GM11168 (cell line): ENCODE data around the gene MPZL2.
"Not testable (repeated sequence)": the region's sequence is repeated elsewhere in the genome, so short reads cannot be mapped to it uniquely, and the experiment has no call there.

Experiments used
- in situ Hi-C: fragments of 300-500 bp; cut with MboI; formaldehyde crosslinking; loops from one replicate; pipeline ENCODE4 v1.12.0; 2022; ENCODE audit warnings: low sequenced_read_pairs; ENCODE audit not compliant: unreplicated experiment

Gene MPZL2

DNA sequence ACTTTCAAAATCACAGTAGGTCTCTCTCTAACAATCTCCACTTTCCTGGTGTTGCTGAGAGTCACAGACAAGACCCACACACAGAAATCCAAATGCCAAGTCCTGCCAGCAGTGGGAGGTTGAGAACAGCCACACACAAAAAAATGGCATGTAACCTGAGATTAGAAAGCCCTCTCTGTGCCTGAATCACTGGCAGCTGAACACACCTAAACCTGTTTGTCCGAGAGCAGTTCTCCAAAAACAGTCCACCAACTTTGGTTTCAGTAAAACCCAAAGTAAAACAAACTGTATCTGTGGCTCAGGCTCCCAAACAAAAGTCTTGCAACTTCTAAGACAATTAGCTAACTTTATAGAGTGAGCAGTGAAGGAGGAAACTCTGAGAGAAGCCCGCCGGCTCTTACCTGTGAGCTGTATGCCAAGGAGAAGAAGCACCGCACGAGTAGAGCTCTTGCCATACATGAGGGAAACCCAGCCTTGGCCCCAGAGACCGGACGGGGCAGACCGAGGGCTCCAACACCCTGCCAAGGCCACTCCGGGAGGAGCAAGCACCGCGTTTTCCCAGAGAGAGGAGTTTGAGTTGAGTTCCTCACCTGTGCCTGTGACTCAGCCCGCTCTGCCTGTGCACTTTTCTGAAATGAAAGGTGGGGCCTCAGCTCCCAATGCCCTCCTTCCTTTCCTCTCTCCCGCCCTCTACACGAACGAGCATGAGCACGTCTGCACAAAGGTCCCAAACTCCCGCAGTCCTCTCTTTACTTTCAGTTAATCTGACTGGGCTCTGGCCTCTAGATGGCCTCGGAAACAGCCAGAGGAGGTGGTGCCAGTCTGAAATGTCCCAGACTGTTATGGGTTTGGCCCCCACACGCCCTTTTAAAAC lies at the start of gene MPZL2:
MPZL2 (minus strand) TSS at position 603 of the 874 bp plus-strand sequence; CDS start at position 459, 144 bp downstream.
- in situ Hi-C loops: no loop called here

DNA sequence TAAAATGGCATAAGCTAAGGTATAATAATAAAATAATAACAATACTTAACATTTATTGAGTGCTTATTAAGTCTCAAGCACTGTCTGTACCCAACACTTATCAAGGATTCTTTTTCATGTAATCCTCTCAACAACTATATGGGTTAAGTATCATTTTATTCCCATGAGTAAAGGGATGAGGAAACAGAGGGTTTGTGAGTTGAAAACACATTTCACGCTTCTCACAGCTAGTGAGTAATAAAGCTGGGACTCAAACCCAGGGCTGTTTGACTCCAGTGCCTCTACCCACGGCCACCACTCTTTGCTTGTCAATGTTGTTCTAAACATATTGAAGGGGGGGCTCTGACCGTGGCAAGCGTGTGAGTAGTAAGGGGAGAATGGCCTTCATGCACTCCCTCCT lies 49.1 kb upstream of the MPZL2 start:
- in situ Hi-C loops: no loop called here

DNA sequence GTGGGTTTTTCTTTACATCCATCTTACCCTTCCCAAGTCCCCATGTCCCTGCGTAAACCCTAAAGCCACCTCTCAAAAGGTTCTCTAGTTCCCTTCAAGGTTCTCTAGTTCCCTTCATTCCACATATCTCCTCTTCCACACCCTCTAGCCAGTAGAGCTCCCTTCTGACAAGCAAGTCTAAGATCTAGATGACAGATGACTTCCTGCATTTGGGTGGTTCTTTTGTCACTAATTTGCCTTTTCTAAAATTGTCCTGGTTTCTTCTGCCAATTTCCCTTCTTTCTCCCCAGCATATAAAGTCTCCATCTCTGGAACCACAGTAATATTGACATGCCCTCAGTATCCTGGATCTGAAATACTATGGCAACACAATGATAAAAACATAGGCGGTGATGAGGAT lies 48.2 kb upstream of the MPZL2 start:
- in situ Hi-C loops: no loop called here

DNA sequence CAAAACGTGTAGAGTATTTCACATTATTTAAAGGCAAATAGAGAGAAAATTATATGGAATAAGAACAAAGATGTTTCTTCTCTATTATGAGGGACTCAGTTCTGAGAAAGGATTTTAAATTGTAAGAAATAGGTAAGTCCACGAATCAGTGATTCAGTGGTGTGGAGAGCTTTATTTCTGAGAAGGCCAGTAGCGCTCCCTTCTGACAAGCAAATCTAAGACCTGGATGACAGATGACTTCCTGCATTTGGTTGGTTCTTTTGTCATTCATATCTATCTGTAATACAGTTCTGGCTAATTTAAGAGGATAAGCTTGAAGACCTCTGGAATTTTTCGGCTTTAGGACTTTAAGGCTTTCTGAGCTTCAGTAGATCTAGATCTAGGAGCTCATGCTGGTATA lies 47.4 kb upstream of the MPZL2 start:
- in situ Hi-C loops: no loop called here

DNA sequence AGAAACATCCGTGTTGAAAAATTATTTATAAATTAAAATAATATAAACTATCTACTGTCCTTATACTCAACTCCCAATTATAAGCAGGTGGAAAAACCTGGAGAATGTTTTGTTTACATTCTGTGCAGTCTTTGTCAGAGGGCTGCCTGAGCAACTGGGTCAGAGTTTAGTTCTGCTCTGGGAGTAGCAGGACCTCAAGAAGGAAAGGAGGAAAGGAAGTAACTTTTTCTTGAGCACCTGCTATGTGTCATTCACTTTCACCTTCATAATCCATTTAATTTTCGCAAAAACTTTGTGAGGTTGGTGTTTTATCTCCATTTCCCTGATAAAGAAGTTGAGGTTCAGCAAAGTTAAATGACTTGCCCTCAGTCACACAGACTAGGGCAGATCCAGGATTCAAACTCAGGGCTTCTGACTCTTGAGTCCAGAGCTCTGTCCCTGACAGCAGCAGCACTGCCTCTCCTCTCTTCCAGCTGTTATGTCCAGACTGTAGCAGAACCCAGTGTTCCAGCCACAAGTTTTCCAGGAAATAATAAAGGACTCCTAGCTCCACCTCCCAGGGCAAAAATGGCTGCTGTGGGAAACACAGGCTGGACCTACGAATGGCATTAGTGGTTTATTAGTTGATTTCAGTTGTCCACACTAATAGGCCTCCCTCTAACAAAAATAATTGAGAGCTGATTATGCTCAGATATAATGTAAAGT lies 46.8 kb upstream of the MPZL2 start:
- in situ Hi-C loops: no loop called here

DNA sequence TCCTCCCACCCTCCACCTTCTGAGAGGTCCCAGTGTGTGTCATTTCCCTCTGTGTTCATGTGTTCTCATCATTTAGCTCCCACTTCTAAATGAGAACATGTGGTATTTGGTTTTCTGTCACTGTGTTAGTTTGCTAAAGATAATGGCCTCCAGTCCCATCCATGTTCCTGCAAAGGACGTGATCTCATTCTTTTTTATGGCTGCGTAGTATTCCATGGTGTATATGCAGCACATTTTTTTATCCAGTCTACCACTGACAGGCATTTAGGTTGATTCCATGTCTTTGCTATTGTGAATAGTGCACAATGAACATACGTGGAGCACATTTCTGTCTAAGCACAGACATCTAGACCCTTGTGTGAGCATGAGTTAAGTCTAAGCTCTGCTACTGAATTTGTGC lies 46.2 kb upstream of the MPZL2 start:
- in situ Hi-C loops: no loop called here

DNA sequence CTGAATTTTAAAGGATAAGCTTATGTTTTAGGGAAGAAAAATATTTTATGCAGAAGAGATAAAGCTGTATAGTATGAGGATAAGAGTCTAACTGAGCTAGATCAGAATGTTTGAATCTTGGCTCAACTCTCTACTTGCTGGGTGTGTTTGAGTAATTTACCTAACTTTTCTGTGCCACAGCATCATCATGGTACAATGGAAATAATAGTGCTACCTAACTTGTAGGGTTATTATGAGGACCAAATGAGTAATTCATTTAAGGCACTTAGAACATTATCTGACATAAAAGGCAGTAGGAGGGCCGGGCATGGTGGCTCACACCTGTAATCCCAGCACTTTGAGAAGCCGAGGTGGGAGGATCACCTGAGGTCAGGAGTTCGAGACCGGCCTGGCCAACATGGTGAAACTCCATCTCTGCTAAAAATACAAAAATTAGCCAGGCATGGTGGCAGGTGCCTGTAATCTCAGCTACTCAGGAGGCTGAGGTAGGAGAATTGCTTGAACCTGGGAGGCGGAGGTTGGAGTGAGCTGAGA lies 45.0 kb upstream of the MPZL2 start:
- in situ Hi-C loops: not testable (repeated sequence)

DNA sequence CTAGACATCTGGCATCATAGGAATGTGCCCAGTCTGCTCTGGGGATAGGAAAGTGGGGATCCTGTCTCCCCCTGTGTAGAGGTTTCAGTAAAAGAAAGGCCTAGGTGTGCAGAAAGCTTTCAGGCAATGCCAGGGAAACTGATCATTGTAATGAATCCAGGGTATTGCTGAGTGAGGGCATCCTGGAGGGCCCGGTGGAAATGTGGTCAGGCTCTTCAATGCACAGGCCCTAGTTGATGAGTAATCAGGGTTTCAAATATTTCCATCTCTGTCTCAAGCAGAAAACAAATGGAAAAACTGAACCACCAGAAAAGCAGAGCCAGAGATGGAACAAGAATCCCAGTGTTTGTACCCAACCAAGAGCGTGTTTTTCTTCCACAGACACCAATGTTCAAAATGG lies 42.5 kb upstream of the MPZL2 start:
- in situ Hi-C loops: no loop called here

DNA sequence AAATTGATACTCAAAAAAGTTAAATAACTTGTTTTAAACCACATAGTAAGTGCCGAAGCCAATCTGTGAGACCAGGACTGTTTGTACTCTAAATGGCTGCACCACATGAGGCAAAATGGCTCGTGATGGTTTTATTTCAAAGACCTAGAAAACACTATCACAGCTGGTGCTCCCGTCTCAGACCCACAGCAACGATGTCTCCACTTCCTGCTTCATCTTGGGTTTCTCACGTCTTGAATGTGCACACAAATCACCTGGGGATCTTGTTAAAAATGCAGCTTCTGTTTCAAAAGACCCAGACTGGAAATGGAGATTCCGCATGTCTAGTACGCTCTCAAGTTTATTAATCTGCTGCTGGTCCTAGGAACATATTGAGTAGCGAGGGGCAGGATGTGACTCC lies 41.6 kb upstream of the MPZL2 start:
- in situ Hi-C loops: no loop called here

DNA sequence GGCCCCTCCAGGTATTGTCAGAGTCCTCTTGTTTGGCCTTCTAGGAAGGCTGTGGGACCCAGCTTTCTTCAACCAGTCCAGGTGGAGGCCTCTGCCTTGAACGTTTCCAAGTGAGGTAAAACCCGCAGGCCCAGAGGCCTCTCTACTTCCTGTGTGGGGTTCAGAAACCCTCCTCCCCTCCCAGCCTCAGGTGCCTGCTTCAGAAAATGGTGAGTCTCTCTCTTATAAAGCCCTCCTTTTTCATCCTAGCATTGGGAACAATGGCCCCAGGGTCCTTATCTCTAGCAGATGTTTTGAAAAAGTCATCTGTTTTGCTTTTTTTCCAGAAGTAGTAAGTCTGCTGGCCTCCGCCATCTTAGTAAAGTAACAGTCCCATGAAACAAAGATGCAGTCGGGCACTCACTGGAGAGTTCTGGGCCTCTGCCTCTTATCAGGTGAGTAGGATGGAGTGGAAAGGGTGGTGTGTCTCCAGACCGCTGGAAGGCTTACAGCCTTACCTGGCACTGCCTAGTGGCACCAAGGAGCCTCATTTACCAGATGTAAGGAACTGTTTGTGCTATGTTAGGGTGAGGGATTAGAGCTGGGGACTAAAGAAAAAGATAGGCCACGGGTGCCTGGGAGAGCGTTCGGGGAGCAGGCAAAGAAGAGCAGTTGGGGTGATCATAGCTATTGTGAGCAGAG lies 40.6 kb upstream of the MPZL2 start, which contains the start of gene CD3E:
CD3E (plus strand) TSS at position 163 of the 681 bp plus-strand sequence; CDS start at position 386, 223 bp downstream.
- in situ Hi-C loops: no loop called here

DNA sequence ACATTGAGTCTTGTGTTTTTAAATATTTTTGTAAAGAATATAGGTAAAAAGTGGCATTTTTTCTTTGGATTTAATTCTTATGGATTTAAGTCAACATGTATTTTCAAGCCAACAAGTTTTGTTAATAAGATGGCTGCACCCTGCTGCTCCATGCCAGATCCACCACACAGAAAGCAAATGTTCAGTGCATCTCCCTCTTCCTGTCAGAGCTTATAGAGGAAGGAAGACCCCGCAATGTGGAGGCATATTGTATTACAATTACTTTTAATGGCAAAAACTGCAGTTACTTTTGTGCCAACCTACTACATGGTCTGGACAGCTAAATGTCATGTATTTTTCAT lies 40.1 kb upstream of the MPZL2 start:
- in situ Hi-C loops: no loop called here

DNA sequence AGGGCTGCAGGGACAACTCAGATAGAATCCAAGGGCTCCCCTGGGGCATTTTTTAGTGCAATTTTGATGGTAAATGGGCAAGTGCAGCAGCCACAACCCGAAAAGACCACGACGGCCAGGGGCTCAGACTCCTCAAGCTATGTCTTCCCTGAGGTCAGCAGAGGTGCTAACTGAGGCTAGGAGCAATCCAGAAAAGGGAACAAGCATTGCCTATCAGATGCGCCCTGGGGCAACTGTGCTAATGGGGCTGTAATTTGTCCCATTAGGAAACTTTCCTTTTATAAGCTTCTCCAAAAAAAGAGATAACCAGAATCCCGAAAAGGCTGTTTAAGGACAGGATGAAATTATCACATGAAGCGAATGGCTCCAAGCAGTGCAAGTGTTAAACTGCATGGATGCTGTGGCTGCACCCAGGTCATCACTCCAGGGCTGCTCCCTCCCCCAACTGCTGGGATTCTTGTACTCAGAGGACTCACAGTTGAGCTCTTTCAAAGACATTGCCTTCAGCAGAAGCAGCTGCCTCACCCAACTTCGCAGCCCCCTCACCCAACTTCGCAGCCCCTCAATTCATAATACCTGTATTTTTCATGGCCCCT lies 37.6 kb upstream of the MPZL2 start:
- in situ Hi-C loops: no loop called here

DNA sequence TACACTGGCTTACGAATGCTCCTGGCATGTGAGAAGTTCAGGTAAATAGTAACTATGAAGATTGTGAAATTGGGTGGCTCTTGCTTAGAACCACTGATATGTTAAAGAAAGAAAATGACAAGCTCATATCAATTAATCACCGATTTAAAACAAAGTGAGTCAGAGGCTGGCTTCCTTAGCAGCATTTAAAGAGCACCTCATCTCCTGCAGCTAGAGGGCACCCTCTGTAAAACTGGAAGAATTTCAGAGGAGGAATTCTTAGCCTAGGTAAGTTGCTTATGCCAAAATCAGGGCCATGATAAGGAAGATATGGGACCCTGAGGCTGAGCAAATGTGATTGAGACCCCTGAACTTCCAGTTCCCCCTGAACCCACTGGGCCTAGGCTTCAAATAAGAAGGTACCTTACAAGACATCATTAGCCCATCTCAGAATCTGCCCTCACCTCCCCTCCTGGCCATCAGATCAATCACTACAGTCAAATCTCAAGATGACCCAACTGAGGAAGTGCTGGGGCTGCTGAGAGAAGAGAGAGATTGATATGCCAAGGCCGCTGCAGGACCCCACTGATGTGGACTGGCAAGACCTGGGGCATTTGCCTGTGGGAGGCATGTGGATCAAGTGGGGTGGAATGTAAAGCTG lies 31.8 kb upstream of the MPZL2 start:
- in situ Hi-C loops: loop anchor here (10.0 kb wide), 1 partner anchor 91 kb away; no protein-coding TSS in a partner anchor

DNA sequence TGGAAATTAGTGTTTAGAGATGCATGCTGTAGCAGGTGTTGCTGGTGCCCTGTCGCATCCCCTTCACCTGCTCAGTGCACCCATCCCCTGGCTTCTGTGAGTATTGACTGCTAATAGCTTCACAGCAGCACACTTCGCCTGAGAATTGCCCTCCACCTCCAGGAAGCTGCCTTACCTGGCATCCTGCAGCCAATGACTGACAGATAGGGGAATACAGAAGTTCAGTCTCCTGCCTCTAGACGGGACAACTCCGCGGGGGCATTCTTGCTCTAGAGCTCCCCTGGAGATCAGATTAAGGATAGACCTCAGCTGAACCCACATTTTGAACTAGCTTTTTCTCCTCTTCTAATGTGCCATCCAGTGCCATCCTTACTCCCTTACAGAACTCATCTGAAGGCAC lies 31.1 kb upstream of the MPZL2 start:
- in situ Hi-C loops: loop anchor here (10.0 kb wide), 1 partner anchor 90 kb away; no protein-coding TSS in a partner anchor

DNA sequence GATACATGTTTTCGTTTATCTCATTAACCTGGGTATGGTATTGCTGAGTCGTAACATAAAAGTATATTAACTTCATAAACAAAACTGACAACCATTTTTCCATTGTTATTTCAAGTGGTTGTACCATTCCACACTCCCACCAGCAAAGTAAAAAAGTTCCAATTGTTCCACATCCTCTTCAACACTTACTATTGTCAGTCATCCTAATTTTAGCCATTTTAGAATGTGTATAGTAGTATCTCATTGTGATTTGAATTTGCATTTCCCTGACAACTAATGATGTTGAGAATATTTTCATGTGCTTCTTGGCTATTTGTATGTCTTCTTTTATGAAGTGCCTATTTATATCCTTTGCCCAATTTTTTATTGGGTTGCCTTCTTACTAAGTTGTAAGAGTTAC lies 30.0 kb upstream of the MPZL2 start:
- in situ Hi-C loops: loop anchor here (10.0 kb wide), 1 partner anchor 89 kb away; no protein-coding TSS in a partner anchor

DNA sequence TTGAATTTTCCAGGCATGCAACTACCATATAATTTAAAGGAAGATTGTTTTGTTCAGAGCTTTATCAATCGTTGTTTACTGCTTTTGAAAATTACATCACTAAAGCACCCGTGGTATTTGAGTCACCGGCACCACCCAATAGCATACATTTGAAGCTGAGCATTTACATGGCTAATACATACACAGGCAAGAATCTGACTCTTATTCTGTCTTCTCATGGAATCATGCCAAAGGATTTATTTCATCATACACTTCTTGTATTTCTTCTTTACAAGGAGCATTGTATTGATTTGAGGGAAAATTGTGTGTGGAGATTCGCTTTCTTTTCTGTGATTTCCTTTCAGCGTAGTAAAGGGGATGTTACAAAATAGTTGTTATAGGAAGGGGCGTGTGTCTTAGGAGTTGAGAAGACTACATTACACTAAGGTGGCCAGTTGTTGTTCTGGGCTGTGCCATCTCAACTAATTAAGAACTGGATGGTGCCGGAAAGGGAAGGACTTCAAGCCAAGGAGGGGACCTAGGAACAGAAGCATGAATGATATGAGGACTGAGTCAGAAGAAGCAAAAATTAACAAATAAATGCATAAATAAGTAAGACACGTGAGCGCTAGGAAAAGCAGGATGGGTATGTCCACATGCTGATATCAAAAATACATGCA lies 27.5 kb upstream of the MPZL2 start:
- in situ Hi-C loops: loop anchor here (10.0 kb wide), 1 partner anchor 87 kb away; no protein-coding TSS in a partner anchor

DNA sequence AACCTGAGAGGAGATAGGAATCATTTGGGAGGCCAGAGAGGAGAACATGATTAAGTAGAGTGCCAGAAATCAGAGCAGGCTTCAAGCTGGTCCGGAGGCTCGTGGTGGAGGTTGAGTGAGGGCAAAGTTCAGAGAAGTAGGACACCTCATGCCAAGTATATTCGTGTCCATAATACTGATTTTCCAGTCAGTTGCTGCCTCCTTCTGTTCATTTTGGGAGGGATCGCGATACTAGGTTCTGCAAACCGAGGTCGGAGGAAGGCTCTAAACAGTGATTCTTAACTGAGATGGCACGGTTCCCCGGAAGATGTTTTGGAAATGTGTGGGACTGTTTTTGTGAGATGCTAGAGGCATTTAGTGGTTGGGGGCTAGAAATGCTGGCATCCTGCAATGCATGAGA lies 26.8 kb upstream of the MPZL2 start:
- in situ Hi-C loops: loop anchor here (10.0 kb wide), 1 partner anchor 86 kb away; no protein-coding TSS in a partner anchor

DNA sequence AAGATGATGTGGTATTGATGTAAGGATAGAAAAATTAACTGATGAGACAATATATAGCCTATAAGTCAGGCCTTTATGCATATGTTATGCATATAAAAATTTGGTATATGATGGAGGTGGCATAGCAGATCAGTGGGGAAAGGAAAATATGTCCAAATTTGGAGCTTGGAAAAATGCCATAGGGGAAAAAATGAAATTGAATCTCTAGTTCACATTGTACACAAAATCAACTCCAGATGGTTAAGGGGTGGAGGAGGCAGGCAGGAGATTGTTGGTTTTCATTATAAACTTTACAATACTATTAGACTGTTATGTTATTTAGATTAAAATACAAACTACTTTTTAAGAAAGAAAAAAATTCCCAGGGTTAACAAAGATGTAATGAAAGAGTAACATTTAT lies 25.3 kb upstream of the MPZL2 start:
- in situ Hi-C loops: no loop called here

DNA sequence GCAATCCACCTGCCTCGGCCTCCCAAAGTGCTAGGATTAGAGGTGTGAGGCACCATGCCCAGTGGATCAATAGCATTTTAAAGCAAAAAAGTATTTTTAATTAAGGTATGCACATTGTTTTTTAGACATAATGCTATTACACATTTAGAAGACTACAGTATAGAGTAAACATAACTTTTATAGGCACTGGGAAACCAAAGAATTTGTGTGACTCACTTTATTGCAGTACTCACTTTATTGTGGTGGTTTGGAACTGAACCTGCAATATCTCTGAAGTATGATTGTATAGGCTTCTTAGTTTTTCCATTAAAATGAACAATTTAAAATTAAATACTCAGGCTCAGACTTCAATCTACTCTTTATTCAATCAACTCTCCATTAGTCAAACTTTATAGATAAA lies 22.9 kb upstream of the MPZL2 start:
- in situ Hi-C loops: no loop called here
